Vagina (tissue), 2 donors: ENCODE data around the gene CFDP1.
A peak's percentile ranks its signal among the peaks of the same experiment; 100 is the strongest.

Experiments used
- CTCF ChIP-seq, 3 experiments: fragments of 450-650 bp in 2 of 3; fragments of 200-600 bp in 1 of 3; sonication (generic) in 1 of 3; IDR thresholded peaks; one replicate each; pipeline ENCODE4 v1.5.1; 2017 to 2019; ENCODE audit warnings: antibody characterized with exemption in 3 of 3, mild to moderate bottlenecking in 2 of 3, moderate library complexity in 2 of 3
- POLR2A ChIP-seq, 2 donors: fragments of 450-650 bp; IDR thresholded peaks; one replicate each; pipeline ENCODE4 v1.6.1; 2017; ENCODE audit warnings: antibody characterized with exemption in 2 of 2, mild to moderate bottlenecking in 2 of 2, moderate library complexity in 2 of 2
- POLR2AphosphoS5 ChIP-seq, 2 donors: sonication (generic); formaldehyde crosslinking; IDR thresholded peaks; one replicate each; pipeline ENCODE4 v1.9.0; 2017; ENCODE audit warnings: antibody characterized with exemption in 2 of 2, mild to moderate bottlenecking in 2 of 2, low read depth in 1 of 2; ENCODE audit not compliant: insufficient read depth in 1 of 2

- TF ChIP-seq POLR2A (IDR thresholded peaks at IDR 0.05) (no peak), CTCF (IDR thresholded peaks at IDR 0.05) (peak in 2 of 3 experiments; percentile 56 to 57), POLR2AphosphoS5 (IDR thresholded peaks at IDR 0.05; ENCODE audit: insufficient read depth in 1 of 2, low read depth in 1 of 2) (no peak)
Observed at GRCh38 chr16:75402821-75403475, 30.4 kb downstream of the CFDP1 start.
